ENCODE results near the gene GATAD2B.

GATAD2B gene

GRCh38 chr1:153792631-153793041 is 130.1 kb downstream of the GATAD2B start:
- Histone ChIP-seq H3K4me3 (replicated peaks; ENCODE audit: insufficient read depth, low read length) (no peak overlapping the region), H3K27ac (replicated peaks) (no peak overlapping the region), H3K27me3 (ENCODE audit: insufficient read depth, poor library complexity, severe bottlenecking) (no peaks in the 10 kb centered on the region)
- TF ChIP-seq, protein P1, sequence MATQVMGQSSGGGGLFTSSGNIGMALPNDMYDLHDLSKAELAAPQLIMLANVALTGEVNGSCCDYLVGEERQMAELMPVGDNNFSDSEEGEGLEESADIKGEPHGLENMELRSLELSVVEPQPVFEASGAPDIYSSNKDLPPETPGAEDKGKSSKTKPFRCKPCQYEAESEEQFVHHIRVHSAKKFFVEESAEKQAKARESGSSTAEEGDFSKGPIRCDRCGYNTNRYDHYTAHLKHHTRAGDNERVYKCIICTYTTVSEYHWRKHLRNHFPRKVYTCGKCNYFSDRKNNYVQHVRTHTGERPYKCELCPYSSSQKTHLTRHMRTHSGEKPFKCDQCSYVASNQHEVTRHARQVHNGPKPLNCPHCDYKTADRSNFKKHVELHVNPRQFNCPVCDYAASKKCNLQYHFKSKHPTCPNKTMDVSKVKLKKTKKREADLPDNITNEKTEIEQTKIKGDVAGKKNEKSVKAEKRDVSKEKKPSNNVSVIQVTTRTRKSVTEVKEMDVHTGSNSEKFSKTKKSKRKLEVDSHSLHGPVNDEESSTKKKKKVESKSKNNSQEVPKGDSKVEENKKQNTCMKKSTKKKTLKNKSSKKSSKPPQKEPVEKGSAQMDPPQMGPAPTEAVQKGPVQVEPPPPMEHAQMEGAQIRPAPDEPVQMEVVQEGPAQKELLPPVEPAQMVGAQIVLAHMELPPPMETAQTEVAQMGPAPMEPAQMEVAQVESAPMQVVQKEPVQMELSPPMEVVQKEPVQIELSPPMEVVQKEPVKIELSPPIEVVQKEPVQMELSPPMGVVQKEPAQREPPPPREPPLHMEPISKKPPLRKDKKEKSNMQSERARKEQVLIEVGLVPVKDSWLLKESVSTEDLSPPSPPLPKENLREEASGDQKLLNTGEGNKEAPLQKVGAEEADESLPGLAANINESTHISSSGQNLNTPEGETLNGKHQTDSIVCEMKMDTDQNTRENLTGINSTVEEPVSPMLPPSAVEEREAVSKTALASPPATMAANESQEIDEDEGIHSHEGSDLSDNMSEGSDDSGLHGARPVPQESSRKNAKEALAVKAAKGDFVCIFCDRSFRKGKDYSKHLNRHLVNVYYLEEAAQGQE (IDR thresholded peaks at IDR 0.05; ENCODE audit: insufficient replicate concordance, low read depth): no peak
- TF ChIP-seq GABPA (IDR thresholded peaks at IDR 0.05; ENCODE audit: low read depth): no peak
- no peak for TF ChIP-seq CTCF (IDR thresholded peaks at IDR 0.05; ENCODE audit: insufficient read depth, low read length)
- TF ChIP-seq POLR2AphosphoS5 (IDR thresholded peaks at IDR 0.05; ENCODE audit: low read depth): no peak
- no peak for TF ChIP-seq SPI1 (IDR thresholded peaks at IDR 0.05; ENCODE audit: borderline replicate concordance, low read depth)
- no peak for DNase-seq (ENCODE audit: low read depth in 1 of 2, low spot score in 1 of 2)

- Histone ChIP-seq H3K4me3 (replicated peaks; ENCODE audit: insufficient read depth, low read length) (no peak overlapping the region), H3K27ac (replicated peaks) (peak overlapping the region; percentile 85), H3K27me3 (ENCODE audit: insufficient read depth, poor library complexity, severe bottlenecking) (no peaks in the 10 kb centered on the region)
- peak; percentile 80 for TF ChIP-seq SPI1 (IDR thresholded peaks at IDR 0.05; ENCODE audit: borderline replicate concordance, low read depth)
- no peak for TF ChIP-seq GABPA (IDR thresholded peaks at IDR 0.05; ENCODE audit: low read depth)
- DNase-seq (ENCODE audit: low read depth in 1 of 2, low spot score in 1 of 2): peak in 1 of 2 experiments; percentile 36
Measured at GRCh38 chr1:153791648-153792253, 131.0 kb downstream of the GATAD2B start.

DNA sequence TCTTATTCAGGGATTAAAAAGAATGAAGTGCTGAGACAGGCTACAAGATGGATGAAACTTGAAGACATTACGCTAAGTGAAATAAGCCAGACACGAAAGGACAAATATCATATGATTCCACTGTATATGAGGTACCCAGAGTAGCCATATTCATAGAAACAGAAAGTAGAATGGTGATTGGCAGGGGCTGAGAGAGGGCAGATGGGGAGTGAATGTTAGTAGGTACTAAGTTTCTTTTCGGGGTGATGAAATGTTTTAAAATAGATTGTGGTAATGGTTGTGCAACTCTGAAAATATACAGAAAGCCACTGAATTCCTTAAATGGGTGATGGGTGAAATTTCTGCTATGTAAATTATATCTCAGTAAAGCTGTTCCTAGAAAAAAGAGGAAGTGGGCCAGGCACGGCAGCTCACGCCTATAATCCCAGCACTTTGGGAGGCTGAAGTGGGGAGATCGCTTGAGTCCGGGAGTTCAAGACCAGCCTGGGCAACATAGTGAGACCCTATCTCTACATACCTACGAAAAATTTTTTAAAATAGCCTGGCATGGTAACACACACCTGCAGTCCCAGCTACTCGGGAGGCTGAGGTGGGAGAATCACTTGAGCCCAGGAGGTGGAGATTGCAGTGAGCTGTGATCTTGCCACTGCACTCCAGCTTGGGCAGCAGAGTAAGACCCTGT is 131.7 kb downstream of the GATAD2B start:
- DNase-seq (ENCODE audit: low read depth in 1 of 2, low spot score in 1 of 2): peak; percentile 85 to 92
- Histone ChIP-seq H3K27me3 (ENCODE audit: insufficient read depth, poor library complexity, severe bottlenecking) (no peaks in the 10 kb centered on the region), H3K27ac (replicated peaks) (peak overlapping the region; percentile 85), H3K4me3 (replicated peaks; ENCODE audit: insufficient read depth, low read length) (peak overlapping the region; percentile 22)
- TF ChIP-seq SPI1 (IDR thresholded peaks at IDR 0.05; ENCODE audit: borderline replicate concordance, low read depth) (peak; percentile 99), GABPA (IDR thresholded peaks at IDR 0.05; ENCODE audit: low read depth) (0 out of 2 replicates have a peak, but pooled peaks have one; percentile 12), POLR2AphosphoS5 (IDR thresholded peaks at IDR 0.05; ENCODE audit: low read depth) (no peak; the same call in 1 of the 2 replicates), CTCF (IDR thresholded peaks at IDR 0.05; ENCODE audit: insufficient read depth, low read length) (no peak)
- TF ChIP-seq, protein P1 (IDR thresholded peaks at IDR 0.05; ENCODE audit: insufficient replicate concordance, low read depth): no peak

GRCh38 chr1:153790313-153790965 is 132.3 kb downstream of the GATAD2B start:
- DNase-seq (ENCODE audit: low read depth in 1 of 2, low spot score in 1 of 2): peak in 1 of 2 experiments; percentile 80
- TF ChIP-seq SPI1 (IDR thresholded peaks at IDR 0.05; ENCODE audit: borderline replicate concordance, low read depth) (peak; percentile 83; the same call in 1 of the 2 replicates), CTCF (IDR thresholded peaks at IDR 0.05; ENCODE audit: insufficient read depth, low read length) (no peak), POLR2AphosphoS5 (IDR thresholded peaks at IDR 0.05; ENCODE audit: low read depth) (no peak), GABPA (IDR thresholded peaks at IDR 0.05; ENCODE audit: low read depth) (no peak)
- TF ChIP-seq, protein P1 (IDR thresholded peaks at IDR 0.05; ENCODE audit: insufficient replicate concordance, low read depth): no peak
- H3K4me3 ChIP-seq (replicated peaks; ENCODE audit: insufficient read depth, low read length): peak overlapping the region; percentile 22
- H3K27me3 ChIP-seq (ENCODE audit: insufficient read depth, poor library complexity, severe bottlenecking): no peaks in the 10 kb centered on the region
- peak overlapping the region; percentile 85 for H3K27ac ChIP-seq (replicated peaks)
